Fibroblast of lung (primary cell): ENCODE measurements around the gene DYRK1A.

Experiments
- EZH2 ChIP-seq: IDR thresholded peaks from 2 replicates; pipeline ENCODE4 v1.5.1; 2012; ENCODE audit warnings: low read length, control low read depth, mild to moderate bottlenecking; ENCODE audit errors: missing control alignments
- TF ChIP-seq, protein P1 (sequence below), 2 donors: IDR thresholded peaks in 1 of 2; conservative IDR thresholded peaks in 1 of 2; 1 replicate in 1 of 2; 2 replicates in 1 of 2; pipeline ENCODE4 v1.5.1; 2011 to 2012; ENCODE audit warnings: low read length in 2 of 2, control low read depth in 1 of 2, inconsistent platforms in 1 of 2, low read depth in 1 of 2, mild to moderate bottlenecking in 1 of 2

DNA sequence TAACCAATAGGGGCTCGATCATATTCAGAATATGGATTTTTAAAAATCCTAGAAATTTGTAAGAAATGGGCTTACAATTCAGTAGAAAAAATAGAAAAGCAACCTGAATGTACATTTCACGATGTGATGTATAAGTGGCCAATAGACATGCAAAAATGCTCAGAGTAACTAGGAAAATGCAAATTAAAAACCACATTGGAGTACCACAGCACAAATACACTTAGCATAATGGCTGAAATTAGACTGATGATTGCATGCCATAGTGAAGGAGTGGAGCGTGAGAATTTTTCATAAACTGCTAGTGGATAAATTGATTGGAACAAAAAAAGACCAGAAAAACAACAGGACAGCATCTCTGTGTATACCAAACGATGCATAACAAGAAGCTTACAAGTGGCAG is 102.3 kb downstream of the DYRK1A start:
- TF ChIP-seq, protein P1, sequence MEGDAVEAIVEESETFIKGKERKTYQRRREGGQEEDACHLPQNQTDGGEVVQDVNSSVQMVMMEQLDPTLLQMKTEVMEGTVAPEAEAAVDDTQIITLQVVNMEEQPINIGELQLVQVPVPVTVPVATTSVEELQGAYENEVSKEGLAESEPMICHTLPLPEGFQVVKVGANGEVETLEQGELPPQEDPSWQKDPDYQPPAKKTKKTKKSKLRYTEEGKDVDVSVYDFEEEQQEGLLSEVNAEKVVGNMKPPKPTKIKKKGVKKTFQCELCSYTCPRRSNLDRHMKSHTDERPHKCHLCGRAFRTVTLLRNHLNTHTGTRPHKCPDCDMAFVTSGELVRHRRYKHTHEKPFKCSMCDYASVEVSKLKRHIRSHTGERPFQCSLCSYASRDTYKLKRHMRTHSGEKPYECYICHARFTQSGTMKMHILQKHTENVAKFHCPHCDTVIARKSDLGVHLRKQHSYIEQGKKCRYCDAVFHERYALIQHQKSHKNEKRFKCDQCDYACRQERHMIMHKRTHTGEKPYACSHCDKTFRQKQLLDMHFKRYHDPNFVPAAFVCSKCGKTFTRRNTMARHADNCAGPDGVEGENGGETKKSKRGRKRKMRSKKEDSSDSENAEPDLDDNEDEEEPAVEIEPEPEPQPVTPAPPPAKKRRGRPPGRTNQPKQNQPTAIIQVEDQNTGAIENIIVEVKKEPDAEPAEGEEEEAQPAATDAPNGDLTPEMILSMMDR (conservative IDR thresholded peaks at IDR 0.05 in 1 of 2, IDR thresholded peaks at IDR 0.05 in 1 of 2; ENCODE audit: low read depth in 1 of 2, low read length in 2 of 2), result no peak
- no peak for TF ChIP-seq EZH2
